HG03045 (cell line): ENCODE data around the gene GMFB.
A peak's percentile ranks its signal among the peaks of the same experiment; 100 is the strongest.

Experiments used
- ATAC-seq: cut with Tn5 transposase; IDR thresholded peaks from one replicate; pipeline ENCODE4 v1.9.1; 2021; ENCODE audit warnings: mild to moderate bottlenecking, moderate library complexity; ENCODE audit not compliant: unreplicated experiment

GMFB gene

DNA sequence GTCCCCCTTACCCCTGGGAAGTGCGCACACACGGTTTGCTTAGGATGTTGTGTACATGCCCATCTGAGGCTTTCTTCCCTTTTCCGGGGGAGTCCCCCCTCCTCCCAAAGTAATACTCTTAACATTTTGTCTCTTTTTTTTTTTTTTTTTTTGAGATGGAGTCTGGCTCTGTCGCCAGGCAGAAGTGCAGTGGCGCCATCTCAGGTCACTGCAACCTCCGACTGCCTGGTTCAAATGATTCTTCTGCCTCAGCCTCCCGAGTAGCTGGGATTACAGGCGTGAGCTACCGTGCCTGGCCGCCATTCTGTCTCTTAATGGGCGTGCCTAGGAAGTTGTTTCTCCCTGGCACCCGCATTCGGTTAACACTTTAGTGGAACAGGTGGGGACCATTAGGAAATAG, 4.5 kb upstream of the GMFB start:
- ATAC-seq: no peak

DNA sequence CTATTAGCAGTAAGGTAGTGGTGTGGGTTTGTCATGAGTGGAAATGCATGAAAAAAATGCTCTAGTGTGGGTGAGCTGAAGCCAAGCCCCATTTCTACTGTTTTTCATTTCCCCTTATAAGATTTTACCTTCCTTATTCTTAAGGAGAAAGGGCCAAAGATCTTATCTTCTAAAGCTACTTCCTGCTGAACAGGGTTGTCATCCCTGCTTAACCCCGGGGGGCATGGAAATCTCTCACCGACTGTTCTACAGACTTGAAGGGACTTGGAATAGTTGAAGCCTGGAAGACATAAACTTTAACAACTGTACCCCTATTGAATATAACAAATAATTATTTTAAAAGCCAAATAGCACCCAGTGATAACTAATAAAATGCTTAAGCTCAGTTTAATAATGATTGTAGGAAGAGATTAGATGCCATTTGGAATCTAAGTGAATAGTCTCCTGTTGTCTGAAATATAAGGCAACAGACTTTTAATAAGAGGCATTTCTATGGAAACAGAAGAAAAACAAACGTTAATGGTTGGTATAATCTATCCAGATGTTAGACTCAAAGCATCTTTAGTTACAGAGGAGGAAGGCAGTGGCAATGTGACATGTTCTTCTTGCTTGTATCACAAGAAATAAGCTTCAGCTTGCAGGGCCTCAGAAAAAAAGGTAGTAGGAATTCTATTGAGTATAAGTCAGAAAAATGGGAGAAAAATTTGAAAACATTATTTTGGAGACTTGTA, 1.8 kb upstream of the GMFB start:
- no peak for ATAC-seq

DNA sequence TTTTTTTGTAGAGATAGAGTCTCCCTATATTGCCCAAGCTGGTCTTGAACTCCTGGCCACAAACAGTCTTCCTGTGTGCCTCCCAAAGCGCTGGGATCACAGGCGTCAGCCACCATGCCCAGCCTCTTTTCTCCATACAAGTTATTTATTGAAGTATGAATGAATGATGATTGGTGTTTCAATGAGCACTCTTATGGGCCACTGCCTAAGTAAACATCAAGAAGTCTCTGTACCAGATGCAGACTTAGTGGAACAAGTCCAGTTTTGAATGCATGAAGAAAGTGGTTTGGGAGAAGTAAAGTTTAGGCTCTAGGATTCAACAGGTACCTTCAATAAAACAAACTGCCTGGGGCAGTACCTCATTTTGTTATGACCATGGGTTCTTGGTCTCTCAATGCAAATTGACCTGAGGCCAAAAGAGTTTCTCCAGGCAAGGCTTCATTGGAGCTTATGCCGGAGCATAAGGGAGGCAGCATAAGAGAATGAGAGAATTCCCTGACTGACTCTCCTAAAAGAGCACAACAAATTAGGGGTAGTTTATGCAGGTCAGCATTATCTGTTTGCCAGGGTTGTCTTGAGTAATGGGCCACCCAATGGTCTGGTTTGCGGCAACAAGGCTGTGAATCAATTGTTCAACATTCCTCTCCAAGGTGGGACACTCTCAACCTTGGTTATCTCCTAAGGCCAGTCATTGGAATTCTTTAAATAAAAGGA, 1.1 kb upstream of the GMFB start:
- ATAC-seq: no peak

DNA sequence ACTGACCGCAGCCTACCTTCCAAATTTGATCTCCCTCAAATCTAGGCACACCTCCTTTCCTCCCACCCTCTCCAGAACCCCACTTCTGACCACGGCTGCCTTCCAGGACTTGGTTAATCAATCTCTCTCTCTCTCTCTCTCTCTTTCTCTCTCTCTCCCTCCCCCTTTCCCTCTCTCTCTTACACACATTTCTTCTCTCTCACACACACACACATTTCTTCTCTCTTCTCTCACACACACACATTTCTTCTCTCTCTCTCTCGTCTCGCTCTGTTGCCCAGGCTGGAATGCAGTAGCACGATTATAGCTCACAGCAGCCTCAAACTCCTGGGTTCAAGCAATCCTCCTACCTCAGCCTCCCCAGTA, 521 bp upstream of the GMFB start:
- peak; percentile 15 for ATAC-seq

DNA sequence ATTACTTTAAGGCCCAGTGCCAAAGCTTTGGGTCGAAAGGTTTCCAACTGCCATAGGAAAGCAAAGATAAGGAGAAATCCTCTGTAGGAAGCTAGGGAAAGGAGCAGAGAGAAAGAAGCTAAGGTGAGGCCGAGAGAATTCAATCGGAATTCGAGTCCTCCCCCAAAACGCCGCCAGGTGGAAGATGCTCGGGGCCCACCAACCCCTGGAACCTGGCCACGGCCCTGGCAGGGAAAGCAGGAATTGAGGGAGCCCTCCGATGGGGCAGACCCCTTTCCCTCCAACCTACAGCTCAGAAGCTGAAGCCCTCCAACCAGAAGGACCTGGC, 498 bp downstream of the GMFB start:
- ATAC-seq: peak; percentile 19

DNA sequence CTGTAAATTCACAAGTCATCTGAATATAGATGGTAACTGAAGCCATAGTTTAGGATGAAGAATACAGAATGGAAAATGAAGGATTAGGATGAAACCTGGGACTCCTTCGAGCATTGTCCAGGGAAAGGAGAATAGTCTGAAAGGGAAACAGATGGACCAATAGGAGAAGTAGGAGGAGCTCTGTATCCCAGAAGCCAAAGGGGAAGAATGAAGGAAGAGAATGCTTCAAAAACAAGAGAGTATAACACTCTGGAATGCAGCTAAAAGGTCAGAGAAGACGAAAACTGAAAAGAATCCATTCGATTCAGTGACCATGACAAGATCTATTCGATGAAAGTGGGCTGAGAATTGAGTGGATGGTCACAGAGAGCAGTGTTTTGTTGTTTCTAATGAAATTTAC, 1.0 kb downstream of the GMFB start:
- no peak for ATAC-seq

DNA sequence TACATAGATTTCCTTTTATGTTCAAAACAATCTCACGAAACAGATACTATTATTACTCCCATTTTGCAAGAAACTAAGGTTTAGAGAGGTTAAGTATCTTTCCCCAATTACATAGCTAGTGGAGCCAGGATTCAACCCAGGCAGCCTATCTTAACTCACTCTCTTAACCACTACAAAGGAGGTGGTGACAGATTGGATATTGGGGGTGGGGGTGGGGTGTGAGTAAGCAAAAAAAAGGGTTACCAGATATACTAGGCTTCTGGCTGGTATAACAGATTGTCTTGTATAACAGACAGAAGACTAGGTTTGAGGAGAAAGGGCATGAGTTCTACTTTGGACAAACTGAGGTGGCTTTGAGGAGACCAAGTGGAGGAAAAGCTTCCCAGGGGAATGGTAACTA, 2.1 kb downstream of the GMFB start:
- ATAC-seq: no peak

DNA sequence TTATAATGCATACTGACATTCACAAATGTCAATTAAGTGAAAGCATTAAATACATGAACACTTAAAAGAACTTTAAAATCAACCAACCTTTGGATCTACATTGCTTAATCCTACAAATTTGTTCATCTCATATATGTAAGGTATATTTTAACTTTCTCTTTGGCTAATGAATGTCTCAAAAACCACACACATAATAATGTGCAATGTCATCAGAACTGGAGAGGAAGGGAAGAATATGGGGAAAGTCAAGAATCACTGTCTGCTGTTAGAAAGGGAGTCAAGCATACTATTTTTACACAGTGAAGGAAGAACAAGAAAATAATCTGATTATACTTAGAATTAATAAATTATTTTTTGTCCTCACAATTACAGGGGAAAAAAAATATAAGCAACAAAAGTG, 4.9 kb downstream of the GMFB start:
- no peak for ATAC-seq

DNA sequence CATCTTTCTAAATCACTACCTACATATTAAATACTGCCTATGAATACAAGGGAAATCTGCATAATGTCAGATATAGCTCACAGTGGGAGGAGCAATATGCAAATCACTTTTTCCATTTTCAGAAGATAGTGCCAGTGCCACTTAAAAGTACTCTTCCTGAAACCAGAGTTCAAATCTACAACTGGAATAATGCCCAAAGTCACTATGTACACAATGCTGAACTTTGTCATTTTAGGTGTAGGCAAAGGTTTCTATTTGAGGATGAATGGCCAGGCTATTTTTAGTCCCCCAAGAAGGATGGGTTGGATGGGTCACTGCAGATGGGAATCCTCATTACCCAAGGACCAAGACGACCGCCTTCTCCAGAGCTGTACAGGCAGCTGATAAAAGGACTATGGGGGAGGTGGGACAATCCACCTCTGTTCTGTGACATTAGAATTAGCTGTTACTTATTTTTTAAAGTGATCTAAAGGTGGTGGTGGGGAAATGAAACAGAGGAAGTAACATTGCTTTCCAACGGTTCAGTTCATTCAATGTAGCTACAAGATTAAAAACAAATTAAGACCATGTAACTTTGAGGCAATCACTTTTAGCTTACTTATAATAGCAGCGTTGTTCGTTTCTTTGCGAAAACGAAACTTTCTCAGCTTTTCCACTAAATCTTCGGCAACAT, 5.6 kb downstream of the GMFB start:
- ATAC-seq: no peak

DNA sequence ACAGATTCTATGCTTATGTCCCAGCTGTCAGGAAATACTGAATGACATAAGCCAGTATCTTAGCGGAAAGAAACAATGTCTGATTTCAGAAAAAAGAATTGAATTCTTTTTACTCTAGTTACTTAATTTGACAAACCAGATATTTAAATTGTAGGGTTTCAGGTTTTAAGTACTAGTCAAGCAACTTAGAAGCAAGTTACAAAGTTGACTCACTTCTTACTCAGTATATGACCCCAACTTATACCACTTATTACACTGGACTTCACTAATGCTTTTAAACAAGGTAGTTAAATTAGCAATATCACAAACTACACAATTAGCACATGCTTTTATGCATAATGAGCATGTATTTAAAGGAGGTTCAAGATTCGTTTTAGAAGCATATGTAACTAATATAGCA, 7.1 kb downstream of the GMFB start:
- no peak for ATAC-seq

DNA sequence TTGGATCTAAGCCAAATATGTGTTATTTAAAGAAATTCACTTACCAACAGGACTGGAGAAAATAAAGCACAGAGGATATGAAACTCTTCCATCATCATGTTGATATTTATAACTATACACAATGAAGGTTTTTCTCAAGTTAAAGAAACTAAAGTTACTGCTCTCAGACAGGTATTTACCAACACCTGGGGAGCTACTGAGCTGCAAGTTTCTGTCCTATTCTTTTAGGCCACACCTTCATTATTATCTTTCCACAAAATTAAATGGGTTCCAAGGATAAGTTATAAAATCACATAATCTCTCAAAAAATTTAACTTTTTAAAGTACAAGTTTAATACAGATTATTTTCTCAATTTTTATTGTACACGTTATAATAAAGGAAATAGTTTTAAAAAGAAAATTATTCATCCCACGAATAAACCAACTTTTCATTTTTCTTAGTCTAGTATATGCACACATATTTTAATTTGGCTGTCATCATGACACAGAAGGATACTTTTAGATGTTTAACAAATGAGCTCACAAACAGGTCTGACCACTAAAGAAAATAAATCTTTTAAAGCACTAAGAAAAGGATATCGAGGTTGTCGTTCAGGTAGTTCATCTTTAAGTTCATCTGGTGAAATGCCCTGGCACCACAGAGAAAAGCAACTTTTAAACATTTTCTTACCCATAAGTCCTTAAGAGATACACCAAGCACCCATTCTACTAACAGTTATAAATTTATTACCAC, 7.8 kb downstream of the GMFB start:
- no peak for ATAC-seq

DNA sequence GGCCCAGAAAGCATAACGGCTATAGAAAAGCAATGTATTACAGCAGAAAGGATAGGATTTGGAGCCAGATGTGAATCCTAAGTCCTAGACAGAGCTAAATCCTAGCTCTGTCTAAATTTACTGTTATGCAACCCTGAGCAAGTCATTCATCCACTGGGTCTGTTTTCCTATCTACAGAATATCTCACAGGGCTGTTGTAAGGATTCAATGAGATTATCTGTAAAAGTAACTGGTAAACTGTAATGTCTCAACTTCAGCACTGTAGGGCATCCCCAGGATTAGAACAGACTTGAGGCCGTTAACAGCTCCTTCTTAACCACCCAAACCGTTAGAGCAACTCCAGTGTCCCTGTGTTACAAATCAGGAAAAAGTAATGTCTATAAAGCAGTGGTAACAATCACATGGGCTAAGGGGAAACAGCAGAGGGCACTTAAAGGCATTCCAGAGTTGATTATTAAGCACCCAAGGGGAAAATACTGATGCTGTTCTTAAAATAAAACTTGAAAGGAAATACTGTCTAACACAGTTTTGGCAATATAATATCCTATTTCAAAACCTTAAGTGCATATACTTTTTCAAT, 10.1 kb downstream of the GMFB start:
- no peak for ATAC-seq

DNA sequence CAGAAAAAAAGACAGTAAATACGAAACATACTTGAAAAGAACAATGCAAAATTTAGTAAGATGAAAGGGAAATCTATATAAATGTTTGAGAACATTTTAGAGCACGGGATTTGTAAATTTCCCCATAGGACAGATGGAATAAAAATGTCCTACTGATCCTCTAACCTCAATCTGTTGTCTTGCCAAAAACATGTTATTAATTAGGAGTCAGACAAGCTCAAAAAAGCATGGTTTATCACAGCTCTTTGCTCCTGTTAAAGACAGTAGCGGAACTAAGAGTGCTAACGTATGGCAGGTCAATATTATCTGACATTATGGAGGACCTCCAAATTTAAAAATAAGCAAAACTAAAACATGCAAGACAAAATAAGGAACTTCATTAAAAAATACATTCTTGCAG, 12.9 kb downstream of the GMFB start:
- no peak for ATAC-seq

DNA sequence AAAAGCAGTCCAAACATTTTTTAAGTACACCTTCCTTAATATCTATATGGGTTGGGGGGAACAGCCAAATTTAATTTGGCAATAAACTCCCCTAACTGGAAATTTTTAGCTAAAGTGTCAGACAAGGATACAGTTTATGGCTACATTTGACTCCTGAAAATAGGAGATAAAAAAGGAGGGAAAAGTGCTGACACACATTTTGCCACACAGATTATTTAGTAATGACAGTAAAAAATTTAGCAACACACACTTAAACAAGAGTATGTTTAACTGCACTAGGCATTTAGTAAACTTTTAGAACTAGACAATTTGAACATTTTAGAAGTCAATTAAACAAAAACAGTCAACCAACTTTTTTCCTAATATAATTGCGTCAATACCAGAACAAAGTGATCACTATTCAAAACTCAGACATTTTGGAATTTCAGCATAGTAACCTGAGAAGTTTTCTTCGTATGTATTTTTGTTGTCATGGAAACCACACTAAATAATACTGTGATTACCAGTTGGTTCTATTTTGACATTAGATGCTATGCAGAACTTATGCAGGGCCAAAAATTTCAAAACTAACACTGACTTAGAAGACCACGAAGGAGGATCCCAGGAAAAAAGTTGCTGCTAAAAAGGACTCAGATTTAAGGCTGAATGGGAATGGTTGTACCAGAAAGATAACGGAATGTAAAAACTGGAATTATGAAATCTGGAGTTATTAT, 13.4 kb downstream of the GMFB start:
- ATAC-seq: no peak

DNA sequence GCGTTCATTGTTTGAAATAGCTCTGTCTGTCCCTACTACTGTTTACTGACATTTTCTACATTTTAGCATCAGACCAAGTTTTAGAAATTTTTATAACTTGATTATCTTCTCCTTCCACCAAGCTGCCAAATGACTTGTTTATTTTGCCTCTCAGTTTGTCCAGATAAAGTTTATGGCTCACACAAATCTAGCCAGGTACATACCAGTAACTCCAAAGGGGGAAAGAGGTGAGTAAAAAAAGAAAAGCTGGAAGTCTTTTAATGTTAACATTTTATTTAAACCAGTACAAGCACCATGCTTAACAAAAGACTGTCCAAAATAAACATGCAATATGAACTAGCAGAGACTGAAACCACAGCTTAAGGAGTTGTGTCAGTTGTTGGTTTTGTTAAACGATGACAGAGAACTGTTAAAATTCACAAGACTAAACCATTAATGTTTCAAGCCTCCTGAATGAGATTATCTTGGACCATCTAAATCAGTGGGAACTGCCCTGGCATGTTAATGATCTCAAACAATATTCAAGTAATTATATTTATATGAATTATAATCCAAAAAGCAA, 14.5 kb downstream of the GMFB start:
- ATAC-seq: no peak

DNA sequence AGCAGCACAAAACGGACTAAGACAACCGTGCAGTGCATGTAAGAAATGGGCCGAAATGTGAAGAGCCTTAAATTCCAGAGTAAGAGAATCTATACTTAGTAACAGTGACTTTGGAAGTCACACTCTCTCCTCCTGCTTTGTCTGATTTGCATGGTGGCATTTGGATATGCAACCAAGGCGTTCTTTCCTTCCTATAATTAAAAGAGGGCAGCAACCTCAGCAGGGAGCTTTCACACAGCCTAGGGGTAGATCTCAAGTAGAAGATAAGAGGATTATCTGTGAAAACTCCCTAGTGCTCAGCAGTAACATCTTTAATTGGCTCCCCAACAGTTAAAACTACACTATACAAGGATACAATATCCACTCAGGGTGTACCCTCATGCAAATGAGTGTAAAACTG, 16.5 kb downstream of the GMFB start:
- ATAC-seq: no peak

DNA sequence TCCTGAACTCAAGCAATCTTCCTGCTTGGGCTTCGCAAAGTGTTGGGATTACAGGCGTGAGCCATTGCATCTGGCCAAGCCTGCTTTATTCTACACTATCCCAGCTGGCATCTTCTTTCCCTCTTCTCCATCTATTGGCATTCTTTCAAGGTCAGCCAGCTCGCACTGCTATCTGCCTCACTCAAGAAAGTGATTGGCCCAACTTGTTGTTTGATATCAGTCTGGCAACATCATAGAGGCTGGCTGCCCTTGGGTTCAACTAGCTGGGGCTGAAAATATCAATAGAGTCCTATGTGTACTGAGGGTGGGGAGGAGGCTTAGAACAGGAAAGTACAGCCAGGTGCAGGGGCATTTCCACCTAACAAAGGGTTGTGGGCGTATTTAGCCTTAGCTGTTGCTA, 17.1 kb downstream of the GMFB start:
- ATAC-seq: no peak

DNA sequence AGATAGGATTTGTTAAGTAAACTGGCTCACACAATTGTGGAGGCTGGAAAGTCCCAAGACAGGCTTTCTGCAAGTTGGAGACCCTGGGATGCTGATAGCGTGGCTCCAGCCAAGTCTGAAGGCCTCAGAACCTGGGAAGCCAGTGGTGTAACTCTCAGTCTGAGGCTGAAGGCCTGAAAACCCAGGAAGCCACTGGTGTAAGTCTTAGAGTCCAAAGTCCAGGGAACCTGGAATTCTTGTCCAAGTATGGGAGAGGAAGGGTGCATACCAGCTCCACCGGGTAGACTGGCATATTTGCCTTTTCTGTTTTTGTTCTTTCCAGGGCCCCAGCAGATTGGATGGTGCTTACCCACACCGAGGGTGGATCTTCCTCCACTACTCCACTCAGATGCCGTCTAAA, 18.1 kb downstream of the GMFB start:
- no peak for ATAC-seq

DNA sequence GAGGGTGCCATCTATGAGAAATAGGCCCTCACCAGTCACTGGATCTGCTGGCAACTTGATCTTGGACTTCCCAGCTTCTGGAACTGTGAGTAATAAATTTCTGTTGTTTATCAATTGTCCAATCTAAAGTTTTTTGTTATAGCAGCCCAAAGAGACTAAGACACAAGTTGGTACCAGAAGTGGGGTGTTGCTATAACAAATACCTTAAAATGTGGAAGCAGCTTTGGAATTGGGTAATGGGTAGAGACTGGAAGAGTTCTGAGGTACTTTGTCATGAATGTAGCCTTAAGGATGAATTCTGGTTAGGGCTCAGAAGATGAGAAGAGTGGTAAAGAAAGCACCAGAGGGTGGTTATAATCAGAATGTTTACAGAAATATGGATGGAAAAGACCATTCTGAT, 21.5 kb downstream of the GMFB start:
- ATAC-seq: no peak

DNA sequence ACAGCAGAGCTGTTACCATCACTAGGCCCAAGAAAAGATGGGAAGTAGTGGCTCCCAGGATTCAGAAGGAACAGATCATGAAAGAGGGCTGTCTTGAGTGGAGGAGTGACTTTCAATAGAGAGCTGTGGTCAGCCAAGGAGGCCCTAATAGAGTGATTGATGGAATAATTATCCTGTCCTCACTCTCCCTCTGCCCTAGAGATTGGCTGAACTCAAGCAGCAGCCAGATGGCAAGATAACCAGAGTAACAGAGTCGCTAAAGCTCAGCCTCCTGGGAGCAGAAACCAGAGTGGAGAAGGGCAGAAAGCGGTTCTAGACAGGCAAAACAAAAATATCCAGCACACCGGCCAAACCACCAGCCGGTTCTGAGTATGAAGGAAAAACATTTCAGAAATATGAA, 23.1 kb downstream of the GMFB start:
- ATAC-seq: no peak
